Uterus (tissue), 2 donors: ENCODE results near the gene METAP1D.

Experiments used
- CTCF ChIP-seq, 4 experiments: fragments of 200-600 bp in 2 of 4; fragments of 450-650 bp in 2 of 4; sonication (generic) in 2 of 4; IDR thresholded peaks; one replicate each; pipeline ENCODE4 v1.5.1; 2016 to 2019; ENCODE audit warnings: antibody characterized with exemption in 4 of 4, mild to moderate bottlenecking in 2 of 4, moderate library complexity in 1 of 4
- POLR2A ChIP-seq, 2 donors: fragments of 450-650 bp; IDR thresholded peaks; one replicate each; pipeline ENCODE4 v1.6.1; 2016; ENCODE audit warnings: antibody characterized with exemption in 2 of 2, mild to moderate bottlenecking in 1 of 2, moderate library complexity in 1 of 2

- TF ChIP-seq CTCF (IDR thresholded peaks at IDR 0.05) (no peak), POLR2A (IDR thresholded peaks at IDR 0.05) (no peak)
These were observed 56.5 kb downstream of the METAP1D start for GRCh38 chr2:172056293-172056692.
